ENCODE data around the gene CRHR2. TPM values are rescaled to one million over a fixed set of nuclear protein-coding genes. Genes with fewer than 3 reads are reported as not detected.

Gene CRHR2
- total RNA-seq, 2 donors from 2014 or later = 0.17 TPM; not detected in 1

DNA sequence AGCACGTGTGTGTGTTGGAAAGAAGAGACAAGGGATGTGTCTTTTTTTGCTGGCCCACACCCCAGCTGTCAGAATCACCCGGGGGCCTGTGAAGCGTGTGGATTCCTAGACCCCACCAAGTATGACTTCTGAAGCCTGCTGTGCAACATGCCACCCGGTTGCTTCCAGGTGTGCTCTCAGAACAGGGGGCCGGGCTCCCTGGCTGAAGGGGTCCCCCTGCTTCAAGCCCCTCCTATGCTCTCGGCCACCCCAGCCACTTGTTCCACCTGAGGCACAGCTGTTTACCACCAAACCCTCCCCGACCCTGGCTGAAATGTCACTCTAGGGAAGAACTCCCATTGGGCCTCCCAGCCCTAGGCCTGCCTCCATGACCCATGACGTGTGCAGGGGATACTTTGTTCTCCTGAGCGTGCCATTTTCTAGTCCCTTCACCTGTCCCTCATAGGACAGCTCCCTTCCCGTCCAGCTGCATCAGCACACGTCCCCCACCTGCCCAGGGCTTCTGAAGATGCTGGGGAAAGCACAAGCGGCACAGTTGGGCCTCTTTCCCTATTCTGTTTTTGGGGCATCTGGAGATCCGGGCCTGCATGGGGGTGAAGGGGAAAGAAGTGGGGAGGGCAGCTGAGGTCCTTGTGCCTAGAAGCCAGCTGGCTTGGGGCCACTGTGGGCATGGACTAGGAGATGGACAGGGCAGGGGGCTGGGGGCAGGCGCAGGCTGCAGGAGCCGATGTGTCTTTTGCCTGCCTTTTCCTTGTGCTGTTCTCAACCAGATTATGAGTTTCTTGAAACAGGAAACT, 33.3 kb downstream of the CRHR2 start:
- 88% methylated on average over 15 of the region's 15 CpGs for WGBS
- H3K36me3 ChIP-seq = no peaks in the 10 kb centered on the region
- H3K4me1 ChIP-seq (replicated peaks) = no peaks in the 10 kb centered on the region
- TF ChIP-seq, protein P1, sequence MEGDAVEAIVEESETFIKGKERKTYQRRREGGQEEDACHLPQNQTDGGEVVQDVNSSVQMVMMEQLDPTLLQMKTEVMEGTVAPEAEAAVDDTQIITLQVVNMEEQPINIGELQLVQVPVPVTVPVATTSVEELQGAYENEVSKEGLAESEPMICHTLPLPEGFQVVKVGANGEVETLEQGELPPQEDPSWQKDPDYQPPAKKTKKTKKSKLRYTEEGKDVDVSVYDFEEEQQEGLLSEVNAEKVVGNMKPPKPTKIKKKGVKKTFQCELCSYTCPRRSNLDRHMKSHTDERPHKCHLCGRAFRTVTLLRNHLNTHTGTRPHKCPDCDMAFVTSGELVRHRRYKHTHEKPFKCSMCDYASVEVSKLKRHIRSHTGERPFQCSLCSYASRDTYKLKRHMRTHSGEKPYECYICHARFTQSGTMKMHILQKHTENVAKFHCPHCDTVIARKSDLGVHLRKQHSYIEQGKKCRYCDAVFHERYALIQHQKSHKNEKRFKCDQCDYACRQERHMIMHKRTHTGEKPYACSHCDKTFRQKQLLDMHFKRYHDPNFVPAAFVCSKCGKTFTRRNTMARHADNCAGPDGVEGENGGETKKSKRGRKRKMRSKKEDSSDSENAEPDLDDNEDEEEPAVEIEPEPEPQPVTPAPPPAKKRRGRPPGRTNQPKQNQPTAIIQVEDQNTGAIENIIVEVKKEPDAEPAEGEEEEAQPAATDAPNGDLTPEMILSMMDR (IDR thresholded peaks at IDR 0.05) = no peak
- TF ChIP-seq POLR2A (IDR thresholded peaks at IDR 0.05) (no peak), POLR2AphosphoS5 (IDR thresholded peaks at IDR 0.05) (no peak)
- intact Hi-C loops (cut with DNase I) = no loop called here
- H3K27me3 ChIP-seq (replicated peaks; ENCODE audit: insufficient read depth) = no peaks in the 10 kb centered on the region
- no peaks in the 10 kb centered on the region for H3K9me3 ChIP-seq
- DNase-seq (ENCODE audit: low spot score) = no peak
- no peak overlapping the region for H3K4me3 ChIP-seq
- no peak overlapping the region for H3K27ac ChIP-seq

DNA sequence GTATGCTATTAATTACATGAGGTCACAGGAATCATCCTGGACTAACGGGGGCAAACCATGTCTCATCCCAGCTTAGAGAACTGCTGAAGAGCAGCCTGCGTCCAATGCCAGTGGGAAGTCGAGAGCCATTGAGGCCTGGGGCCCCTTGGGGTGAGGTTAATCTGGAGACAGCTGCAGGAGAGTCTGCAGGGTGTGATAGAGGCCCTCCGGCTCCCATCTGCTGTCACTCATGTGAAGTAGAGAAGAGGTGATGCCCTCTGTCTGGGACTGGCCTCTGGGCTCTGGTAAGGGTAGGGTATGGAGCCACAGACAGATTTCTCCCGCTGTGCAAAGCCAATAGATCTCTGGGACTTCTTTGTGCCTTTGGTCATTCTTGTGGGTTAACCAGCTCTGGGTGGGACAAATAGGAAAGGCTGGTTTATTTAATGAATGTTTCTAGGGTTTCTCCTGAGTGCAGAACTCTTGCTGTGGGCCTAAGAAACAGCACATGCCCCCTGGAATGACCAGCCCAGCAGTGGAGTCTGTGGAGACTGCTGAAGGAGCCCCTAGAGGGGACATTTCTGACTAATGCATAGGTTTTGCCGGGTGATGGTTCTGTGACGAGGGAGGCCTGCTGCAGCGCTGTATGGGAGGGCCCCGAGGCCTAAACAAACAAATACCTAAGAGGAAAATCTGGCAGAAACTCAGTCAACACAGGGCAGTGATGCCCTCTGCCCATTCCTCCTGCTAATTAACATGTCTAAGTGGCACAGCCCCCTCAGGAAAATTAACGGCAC, 34.5 kb downstream of the CRHR2 start:
- no peaks in the 10 kb centered on the region for H3K27me3 ChIP-seq (replicated peaks; ENCODE audit: insufficient read depth)
- WGBS = 82% methylated on average over 10 of the region's 10 CpGs

DNA sequence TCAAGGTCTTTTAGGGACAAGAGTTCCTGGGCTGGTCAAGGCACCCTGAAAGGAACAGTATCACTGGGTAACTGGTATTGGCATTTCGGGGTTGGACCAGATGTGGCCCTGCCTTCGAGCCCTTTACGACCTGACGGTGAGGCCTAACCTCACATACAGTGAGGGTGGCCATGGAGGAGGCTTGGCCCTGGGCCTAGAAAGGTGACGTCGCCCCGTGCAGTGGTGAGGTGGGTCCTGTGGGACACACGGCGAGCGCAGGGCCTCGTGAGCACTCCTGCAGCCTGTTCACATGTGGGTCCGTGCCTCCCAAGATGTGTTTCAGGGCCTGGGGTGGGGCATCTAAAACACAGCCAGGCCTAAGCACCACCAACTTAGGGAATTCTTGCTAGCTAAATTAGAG, 36.1 kb downstream of the CRHR2 start:
- Histone ChIP-seq H3K36me3 (no peaks in the 10 kb centered on the region), H3K9me3 (no peaks in the 10 kb centered on the region), H3K4me1 (replicated peaks) (no peaks in the 10 kb centered on the region), H3K27me3 (replicated peaks; ENCODE audit: insufficient read depth) (no peaks in the 10 kb centered on the region), H3K4me3 (no peak overlapping the region), H3K27ac (no peak overlapping the region)
- 87% methylated on average over 12 of the region's 12 CpGs for WGBS
- intact Hi-C loops (cut with DNase I) = no loop called here
- TF ChIP-seq, protein P1 (IDR thresholded peaks at IDR 0.05) = no peak
- TF ChIP-seq POLR2AphosphoS5 (IDR thresholded peaks at IDR 0.05) (no peak), POLR2A (IDR thresholded peaks at IDR 0.05) (no peak)
- no peak for DNase-seq (ENCODE audit: low spot score)

More for the DNA sequence above, 34.5 kb downstream of the CRHR2 start:
- H3K9me3 ChIP-seq = no peaks in the 10 kb centered on the region
- H3K4me3 ChIP-seq = no peak overlapping the region
- H3K27ac ChIP-seq = no peak overlapping the region
- H3K4me1 ChIP-seq (replicated peaks) = no peaks in the 10 kb centered on the region
- no peak for DNase-seq (ENCODE audit: low spot score)
- TF ChIP-seq POLR2AphosphoS5 (IDR thresholded peaks at IDR 0.05) = no peak
- TF ChIP-seq POLR2A (IDR thresholded peaks at IDR 0.05) = no peak
- TF ChIP-seq, protein P1 (IDR thresholded peaks at IDR 0.05) = no peak
- no peaks in the 10 kb centered on the region for H3K36me3 ChIP-seq
- intact Hi-C loops (cut with DNase I) = no loop called here

DNA sequence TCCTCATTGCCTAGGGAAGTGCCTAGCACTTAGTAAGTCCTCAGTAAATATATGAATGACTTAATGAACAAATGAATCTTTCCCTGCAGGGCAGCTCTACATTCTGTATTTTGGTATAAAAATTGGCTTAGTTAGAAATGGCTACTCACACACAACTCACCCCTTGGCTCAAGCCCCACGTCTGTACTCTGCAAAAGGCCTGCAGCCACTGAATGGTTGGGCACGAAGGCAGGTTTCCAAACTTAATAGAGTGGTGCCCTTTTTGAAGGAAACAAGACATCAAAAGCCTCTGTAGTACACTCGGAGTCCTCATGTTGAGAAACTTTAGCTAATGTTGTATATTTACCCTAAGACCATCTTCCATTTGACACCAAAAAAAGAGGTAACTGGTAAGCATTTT, 36.6 kb downstream of the CRHR2 start:
- no peak for DNase-seq (ENCODE audit: low spot score)

More for the DNA sequence above, 36.6 kb downstream of the CRHR2 start:
- H3K27me3 ChIP-seq (replicated peaks; ENCODE audit: insufficient read depth) = no peaks in the 10 kb centered on the region
- no peak overlapping the region for H3K4me3 ChIP-seq
- no peaks in the 10 kb centered on the region for H3K36me3 ChIP-seq
- no peak overlapping the region for H3K27ac ChIP-seq
- intact Hi-C loops (cut with DNase I) = no loop called here
- no peaks in the 10 kb centered on the region for H3K4me1 ChIP-seq (replicated peaks)
- H3K9me3 ChIP-seq = no peaks in the 10 kb centered on the region
- TF ChIP-seq POLR2A (IDR thresholded peaks at IDR 0.05) (no peak), POLR2AphosphoS5 (IDR thresholded peaks at IDR 0.05) (no peak)
- TF ChIP-seq, protein P1 (IDR thresholded peaks at IDR 0.05) = no peak
- 87% methylated on average over 3 of the region's 3 CpGs for WGBS
